Lower leg skin (tissue), 3 donors: Measurements from ENCODE around the gene PTPRZ1.

ENCODE experiments used
- POLR2A ChIP-seq, 2 donors: fragments of 450-650 bp; IDR thresholded peaks; one replicate each; pipeline ENCODE4 v1.6.1; 2016 to 2017; ENCODE audit warnings: antibody characterized with exemption in 2 of 2, mild to moderate bottlenecking in 1 of 2, moderate library complexity in 1 of 2
- TF ChIP-seq, protein P1 (sequence below), 3 donors: fragments of 450-650 bp; IDR thresholded peaks; one replicate each; pipeline ENCODE4 v1.5.1; 2016; ENCODE audit warnings: antibody characterized with exemption in 3 of 3, mild to moderate bottlenecking in 3 of 3, moderate library complexity in 2 of 3

DNA sequence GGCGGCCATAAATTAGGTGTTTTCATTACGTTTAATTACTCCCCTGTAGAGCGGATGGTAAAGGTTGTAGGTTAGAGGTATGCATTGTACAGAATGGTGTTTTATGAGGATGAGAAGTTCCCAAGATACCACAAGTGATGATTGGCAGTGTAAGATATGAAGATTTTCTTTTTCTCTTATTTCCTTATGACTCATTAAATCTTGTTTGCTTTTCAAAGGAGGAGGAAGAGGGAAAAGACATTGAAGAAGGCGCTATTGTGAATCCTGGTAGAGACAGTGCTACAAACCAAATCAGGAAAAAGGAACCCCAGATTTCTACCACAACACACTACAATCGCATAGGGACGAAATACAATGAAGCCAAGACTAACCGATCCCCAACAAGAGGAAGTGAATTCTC is 137.2 kb downstream of the PTPRZ1 start:
- TF ChIP-seq, protein P1, sequence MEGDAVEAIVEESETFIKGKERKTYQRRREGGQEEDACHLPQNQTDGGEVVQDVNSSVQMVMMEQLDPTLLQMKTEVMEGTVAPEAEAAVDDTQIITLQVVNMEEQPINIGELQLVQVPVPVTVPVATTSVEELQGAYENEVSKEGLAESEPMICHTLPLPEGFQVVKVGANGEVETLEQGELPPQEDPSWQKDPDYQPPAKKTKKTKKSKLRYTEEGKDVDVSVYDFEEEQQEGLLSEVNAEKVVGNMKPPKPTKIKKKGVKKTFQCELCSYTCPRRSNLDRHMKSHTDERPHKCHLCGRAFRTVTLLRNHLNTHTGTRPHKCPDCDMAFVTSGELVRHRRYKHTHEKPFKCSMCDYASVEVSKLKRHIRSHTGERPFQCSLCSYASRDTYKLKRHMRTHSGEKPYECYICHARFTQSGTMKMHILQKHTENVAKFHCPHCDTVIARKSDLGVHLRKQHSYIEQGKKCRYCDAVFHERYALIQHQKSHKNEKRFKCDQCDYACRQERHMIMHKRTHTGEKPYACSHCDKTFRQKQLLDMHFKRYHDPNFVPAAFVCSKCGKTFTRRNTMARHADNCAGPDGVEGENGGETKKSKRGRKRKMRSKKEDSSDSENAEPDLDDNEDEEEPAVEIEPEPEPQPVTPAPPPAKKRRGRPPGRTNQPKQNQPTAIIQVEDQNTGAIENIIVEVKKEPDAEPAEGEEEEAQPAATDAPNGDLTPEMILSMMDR (IDR thresholded peaks at IDR 0.05): no peak
- no peak for TF ChIP-seq POLR2A (IDR thresholded peaks at IDR 0.05)
